ENCODE data around the gene KIF21B. TPM values are rescaled to one million over a fixed set of nuclear protein-coding genes. Genes with fewer than 3 reads are reported as not detected.

The KIF21B gene
- total and polyA plus RNA-seq, 2 of the 8 experiments (the other 6 are each of a cell fraction or from before 2014, with no cell fraction given), result 10.8 to 26.5 TPM

GRCh38 chr1:200954434-200954833 is 69.1 kb downstream of the KIF21B start:
- H2AK5ac ChIP-seq (ENCODE audit: low read depth, low read length), result no peak overlapping the region
- H2BK5ac ChIP-seq (ENCODE audit: low read depth, low read length), result no peak overlapping the region
- no peaks in the 10 kb centered on the region for H3K23me2 ChIP-seq (ENCODE audit: low read depth, low read length)
- H3K56ac ChIP-seq (replicated peaks; ENCODE audit: insufficient read length, low read depth, low read length), result no peak overlapping the region
- H4K91ac ChIP-seq (replicated peaks; ENCODE audit: insufficient read length, low read length), result no peak overlapping the region
- no peak overlapping the region for H3K18ac ChIP-seq (ENCODE audit: extremely low read depth, low read length)
- no peaks in the 10 kb centered on the region for H3K27me3 ChIP-seq (replicated peaks in 1 of 4; ENCODE audit: control insufficient read depth in 3 of 4, extremely low read depth in 1 of 4, insufficient read depth in 3 of 4, low read length in 3 of 4)
- CTCF ChIA-PET (ENCODE audit: partially characterized antibody), result interaction anchor here (1.0 to 3.2 kb wide), 2 partner anchors 18 to 37 kb away, joined by 3 to 16 read pairs; no protein-coding TSS in a partner anchor
- no peaks in the 10 kb centered on the region for H3K36me3 ChIP-seq (ENCODE audit: control insufficient read depth in 2 of 4, insufficient read depth in 4 of 4, low read length in 3 of 4)
- WGBS, 2 experiments (ENCODE audit: extremely low coverage in 1 of 2, insufficient coverage in 1 of 2, insufficient read length in 1 of 2, insufficient replicate concordance in 2 of 2, low coverage in 1 of 2, low lambda C conversion rate in 2 of 2, missing lambda C conversion rate in 1 of 2), result 90% methylated on average over 3 of the region's 3 CpGs; no CpG with 5 or more reads in 1 of the 2 experiments
- no peaks in the 10 kb centered on the region for H3K9me3 ChIP-seq (ENCODE audit: insufficient read depth in 2 of 2, low read depth in 1 of 2, low read length in 1 of 2)
- H3K14ac ChIP-seq (ENCODE audit: insufficient read length), result no peak overlapping the region
- H3K4me2 ChIP-seq (ENCODE audit: insufficient read depth in 1 of 2, low read depth in 2 of 2, low read length in 2 of 2), result no peak overlapping the region
- H3K4me1 ChIP-seq (replicated peaks in 1 of 4; ENCODE audit: control insufficient read depth in 3 of 4, insufficient read depth in 4 of 4, low read length in 3 of 4), result peaks cover 0 to 1% (median under 1%) of the 10 kb centered on the region in 4 experiments; a peak in 2 of 7 replicates
- H4K8ac ChIP-seq (ENCODE audit: extremely low read depth, insufficient read depth, low read length), result no peak overlapping the region
- H2BK12ac ChIP-seq (ENCODE audit: low read depth, low read length), result no peak overlapping the region
- H4K5ac ChIP-seq (ENCODE audit: insufficient read length, low read depth, low read length), result no peak overlapping the region
- no peak overlapping the region for H3K4me3 ChIP-seq (ENCODE audit: extremely low read depth in 1 of 4, insufficient read depth in 2 of 4, low read depth in 3 of 4, low read length in 4 of 4)
- no peak overlapping the region for H3K4ac ChIP-seq (replicated peaks; ENCODE audit: insufficient read length, low read depth, low read length)
- no peaks in the 10 kb centered on the region for H4K20me1 ChIP-seq (replicated peaks in 1 of 2; ENCODE audit: control insufficient read depth in 1 of 2, insufficient read depth in 2 of 2, low read length in 2 of 2)
- H3K23ac ChIP-seq (ENCODE audit: insufficient read length), result no peak overlapping the region
- DNase-seq (ENCODE audit: low read depth in 1 of 2, low spot score in 2 of 2) (no peak), FAIRE-seq (no peak)
- H3K9ac ChIP-seq (replicated peaks in 1 of 4; ENCODE audit: extremely low read depth in 1 of 4, low read depth in 3 of 4, low read length in 3 of 4), result no peak overlapping the region
- no peak overlapping the region for H2AFZ ChIP-seq (ENCODE audit: low read length)
- no peak overlapping the region for H2BK120ac ChIP-seq (replicated peaks; ENCODE audit: low read depth, low read length)
- H3K79me1 ChIP-seq (ENCODE audit: low read depth, low read length), result no peaks in the 10 kb centered on the region
- POLR2A ChIA-PET (ENCODE audit: partially characterized antibody), result no interaction called here
- no peak overlapping the region for H2BK20ac ChIP-seq (ENCODE audit: low read length)
- no peak overlapping the region for H2BK15ac ChIP-seq (ENCODE audit: low read length)
- H3K79me2 ChIP-seq (ENCODE audit: control insufficient read depth in 1 of 2, insufficient read depth in 2 of 2, low read length in 2 of 2), result no peaks in the 10 kb centered on the region
- no peak overlapping the region for H3K27ac ChIP-seq (ENCODE audit: low read depth, low read length)
- TF ChIP-seq SAP30 (IDR thresholded peaks at IDR 0.05; ENCODE audit: insufficient read depth, insufficient replicate concordance, low read length), result no peak
- TF ChIP-seq RXRA (IDR thresholded peaks at IDR 0.05; ENCODE audit: insufficient read depth, low read depth, low read length), result no peak
- no peak for TF ChIP-seq ATF2 (IDR thresholded peaks at IDR 0.05; ENCODE audit: low read length)
- no peak for TF ChIP-seq JUND (IDR thresholded peaks at IDR 0.05; ENCODE audit: low read length)
- TF ChIP-seq CREB1 (IDR thresholded peaks at IDR 0.05), result no peak
- no peak for TF ChIP-seq JUN (IDR thresholded peaks at IDR 0.05; ENCODE audit: low read depth, low read length)
